RKO (cell line): ENCODE measurements around the gene ERCC6.

Experiments used
- DNase-seq: peaks from one replicate; pipeline ENCODE4 v3.0.0-alpha.2; 2016; ENCODE audit warnings: low spot score

Gene ERCC6

DNA sequence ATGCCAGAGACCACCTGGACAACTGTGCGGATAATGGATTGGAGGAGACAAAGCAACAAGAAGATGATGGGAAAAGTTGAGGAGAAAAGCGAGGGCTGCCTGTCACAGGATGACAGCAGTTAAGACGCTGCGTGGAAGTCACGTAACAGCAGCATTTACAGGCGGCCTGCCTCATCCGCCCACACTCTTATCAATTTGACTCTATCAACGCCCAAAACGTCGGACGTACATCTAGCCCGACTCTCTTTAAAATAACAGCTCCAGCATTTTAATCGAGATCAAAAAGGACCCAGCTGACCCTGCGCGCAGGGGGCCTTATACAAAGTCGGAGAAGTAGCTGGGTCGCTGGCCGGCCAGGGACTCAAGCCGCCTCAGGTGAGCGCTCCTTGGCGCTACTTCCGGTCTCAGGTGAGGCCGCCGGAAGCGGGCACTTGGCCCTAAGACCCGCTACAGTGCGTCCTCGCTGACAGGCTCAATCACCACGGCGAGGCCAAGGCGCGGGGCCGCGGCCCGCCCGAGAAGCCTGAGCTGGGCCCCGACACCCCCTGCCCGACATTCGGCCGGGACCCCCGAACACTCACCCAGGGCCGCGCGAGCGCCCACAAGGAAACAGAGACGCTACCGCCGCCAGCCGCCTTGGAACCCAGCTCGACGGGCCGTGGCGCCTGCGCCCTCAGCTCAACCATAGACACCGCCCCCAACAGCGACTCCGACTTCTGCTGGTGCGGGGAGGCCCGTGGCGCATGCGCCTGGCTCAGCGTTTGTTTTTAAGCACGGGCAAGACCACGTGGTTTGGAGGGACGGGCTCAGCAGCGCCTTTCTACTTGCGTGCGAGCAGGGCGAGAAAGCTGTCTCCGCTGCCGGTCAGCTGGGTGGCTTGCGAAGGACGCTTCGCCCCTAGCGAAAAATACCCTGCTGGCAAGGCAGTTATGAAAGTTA is at the start of gene ERCC6:
TSS of gene ERCC6 (minus strand) at position 741 of the 939 bp plus-strand sequence.
- DNase-seq: peak; percentile 98

DNA sequence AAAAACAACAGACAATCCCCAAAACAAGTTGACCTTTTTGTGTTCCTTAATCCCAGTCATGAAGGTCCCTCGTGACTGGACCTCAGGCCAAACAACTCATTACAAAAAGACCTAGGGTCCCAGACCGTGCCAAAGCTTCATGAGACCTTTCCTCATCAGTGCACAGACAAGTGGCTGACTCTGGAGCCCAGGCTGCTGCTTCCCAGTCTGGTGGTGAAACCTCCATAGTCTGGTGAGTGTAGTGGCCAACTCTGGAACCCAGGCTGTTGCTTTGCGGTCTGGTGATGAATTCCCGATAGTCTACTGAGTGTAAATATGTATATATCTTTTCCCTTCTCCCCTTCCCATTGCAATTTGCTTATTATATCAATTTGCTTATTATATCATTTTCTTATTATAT is 49.1 kb upstream of the ERCC6 start:
- no peak for DNase-seq

DNA sequence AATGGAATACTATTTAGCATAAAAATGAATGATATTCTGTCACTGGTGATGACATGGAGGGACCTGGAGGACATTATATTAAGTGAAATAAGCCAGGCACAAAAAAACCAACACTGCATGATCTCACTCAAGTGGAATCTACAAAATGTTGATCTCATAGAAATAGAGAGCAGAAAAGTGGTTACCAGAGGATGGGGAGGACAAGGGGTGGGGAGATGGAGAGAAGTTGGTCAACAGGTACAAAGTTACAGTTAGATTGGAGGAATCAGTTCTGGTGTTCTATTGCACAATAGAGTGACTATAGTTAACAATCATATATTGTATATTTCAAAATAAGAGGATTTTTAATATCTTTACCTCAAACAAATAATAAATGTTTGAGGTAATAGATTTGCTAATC is 46.5 kb upstream of the ERCC6 start:
- DNase-seq: no peak

DNA sequence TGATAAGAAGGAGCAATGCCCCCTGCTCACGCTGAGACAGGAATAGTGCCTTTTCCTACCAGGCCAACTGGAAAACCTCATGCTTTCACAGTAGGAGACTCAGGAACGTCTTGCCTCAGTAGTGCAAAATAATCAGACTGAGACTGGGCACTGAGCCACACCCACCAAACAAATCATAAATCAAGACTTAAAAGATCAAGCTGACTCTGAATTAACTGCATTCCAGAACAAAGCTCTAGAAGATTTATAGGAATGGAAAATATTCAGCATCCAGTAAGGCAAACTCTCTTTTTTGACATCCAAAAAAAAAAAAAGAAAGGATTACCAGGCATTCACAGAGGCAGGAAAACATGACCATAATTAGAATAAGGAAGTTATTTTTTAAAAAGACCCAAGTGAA is 40.7 kb upstream of the ERCC6 start:
- DNase-seq: no peak

DNA sequence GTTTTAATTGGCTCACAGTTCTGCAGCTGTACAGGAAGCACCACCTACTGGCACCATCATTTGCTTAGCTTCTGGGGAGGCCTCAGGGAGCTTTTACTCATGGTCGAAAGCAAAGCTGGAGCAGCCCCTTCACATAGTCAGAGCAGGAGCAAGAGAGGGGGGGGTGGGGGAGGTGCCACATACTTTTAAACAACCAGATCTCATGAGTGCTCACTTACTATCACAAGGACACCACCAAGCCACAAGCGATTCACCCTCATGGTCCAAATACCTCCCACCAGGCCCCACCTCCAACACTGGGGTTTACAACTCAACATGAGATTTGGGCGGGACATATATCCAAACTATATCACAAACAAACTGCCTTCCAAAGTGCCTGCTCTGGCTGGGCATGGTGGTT is 39.5 kb upstream of the ERCC6 start:
- DNase-seq: no peak

DNA sequence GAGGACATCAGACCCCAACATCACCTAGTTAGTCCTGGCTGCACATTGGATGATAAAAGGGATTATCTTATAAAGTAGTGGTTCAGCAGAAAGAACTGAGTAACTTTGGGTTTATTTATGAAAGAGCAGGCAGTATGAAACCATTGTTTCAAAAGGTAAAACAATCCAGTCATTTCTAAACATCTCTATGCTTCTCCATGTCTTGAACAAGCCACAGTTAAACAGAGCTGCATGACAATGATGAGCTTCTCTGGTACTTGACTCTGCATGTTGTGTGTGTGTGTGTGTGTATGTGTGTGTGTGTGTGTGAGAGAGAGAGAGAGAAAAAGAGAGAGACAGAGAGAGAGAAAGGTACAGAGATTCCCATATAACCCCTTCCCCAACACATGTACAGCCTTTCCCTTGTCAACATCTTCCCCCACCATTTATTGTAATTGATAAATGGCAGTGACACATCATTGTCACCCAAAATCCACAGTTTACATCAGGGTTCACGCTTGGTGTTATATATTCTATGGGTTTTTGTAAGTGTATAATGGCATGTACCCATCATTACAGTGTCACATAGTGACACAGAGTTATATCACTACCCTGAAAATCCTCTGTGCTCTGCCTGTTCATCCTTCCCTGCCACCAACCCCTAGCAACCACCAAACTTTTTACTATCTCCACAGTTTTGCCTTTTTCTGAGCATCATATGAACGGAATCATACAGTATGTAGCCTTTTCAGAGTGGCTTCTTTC is 38.4 kb upstream of the ERCC6 start:
- no peak for DNase-seq

DNA sequence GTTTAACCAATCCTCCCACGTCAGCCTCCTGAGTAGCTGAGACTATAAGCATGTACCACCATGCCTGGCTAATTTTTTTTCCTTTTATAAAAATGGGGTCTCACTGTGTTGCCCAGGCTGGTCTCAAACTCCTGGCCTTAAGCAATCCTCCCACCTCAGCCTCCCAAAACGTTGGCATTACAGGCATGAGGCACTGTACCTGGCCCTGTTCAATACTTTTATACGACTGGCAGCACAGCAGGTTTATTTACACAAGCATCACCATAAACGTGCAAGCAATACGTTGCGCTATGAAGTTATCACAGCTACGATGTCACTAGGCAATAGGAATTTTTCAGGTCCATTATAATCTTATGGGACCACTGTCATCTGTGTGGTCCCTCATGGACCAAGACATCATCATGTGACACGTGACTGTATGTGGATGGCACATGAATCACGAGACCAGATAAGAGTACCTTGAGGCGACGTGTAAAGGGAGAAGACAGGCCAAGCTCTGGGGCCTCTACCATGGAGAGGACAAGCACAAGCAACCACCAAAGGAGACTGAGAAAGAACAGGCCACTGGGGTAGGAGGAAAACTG is 36.7 kb upstream of the ERCC6 start:
- no peak for DNase-seq

DNA sequence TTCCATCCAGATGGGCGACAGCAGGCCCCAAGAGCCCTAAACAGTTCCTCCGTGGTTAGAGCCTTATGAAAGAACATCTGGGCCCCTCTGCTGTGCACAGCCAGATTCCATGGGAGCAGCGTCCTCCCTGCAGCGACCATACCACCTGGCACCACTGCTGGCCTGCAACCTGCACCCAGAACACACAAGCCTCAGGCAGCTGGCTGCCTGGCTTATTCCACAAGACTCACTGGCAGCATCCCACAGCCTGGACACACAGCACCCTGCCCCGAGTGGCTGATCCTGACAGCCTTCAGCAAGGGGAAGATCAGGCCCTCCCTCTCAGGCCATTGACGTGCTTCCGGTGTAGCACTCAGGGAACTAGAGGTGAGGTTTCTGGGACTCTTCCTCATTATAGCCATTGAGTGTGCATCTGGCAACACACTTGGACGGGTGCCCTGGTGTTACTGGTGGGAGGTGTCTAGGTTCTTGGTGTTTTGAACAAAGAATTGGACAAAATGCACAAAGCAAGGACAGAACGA is 33.7 kb upstream of the ERCC6 start:
- no peak for DNase-seq

DNA sequence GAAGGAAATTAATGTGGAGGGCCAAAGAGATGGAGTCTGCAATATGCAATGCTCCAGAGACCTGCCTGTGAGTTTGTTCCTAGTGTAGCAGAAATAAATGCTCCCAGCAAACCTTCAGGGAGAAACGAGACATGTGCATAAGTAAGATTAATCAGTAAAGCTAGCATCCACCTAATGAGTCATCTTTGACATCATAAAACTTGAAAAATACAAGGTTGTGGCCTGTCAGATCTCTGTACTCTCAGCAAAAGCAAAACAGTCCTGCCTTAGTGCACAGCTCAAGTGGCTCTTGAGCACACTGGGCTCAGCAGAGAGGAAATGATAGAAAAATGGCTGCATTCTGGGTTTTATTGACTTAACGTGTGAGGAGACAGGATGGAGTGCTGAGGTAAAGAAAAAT is 32.5 kb upstream of the ERCC6 start:
- DNase-seq: no peak

DNA sequence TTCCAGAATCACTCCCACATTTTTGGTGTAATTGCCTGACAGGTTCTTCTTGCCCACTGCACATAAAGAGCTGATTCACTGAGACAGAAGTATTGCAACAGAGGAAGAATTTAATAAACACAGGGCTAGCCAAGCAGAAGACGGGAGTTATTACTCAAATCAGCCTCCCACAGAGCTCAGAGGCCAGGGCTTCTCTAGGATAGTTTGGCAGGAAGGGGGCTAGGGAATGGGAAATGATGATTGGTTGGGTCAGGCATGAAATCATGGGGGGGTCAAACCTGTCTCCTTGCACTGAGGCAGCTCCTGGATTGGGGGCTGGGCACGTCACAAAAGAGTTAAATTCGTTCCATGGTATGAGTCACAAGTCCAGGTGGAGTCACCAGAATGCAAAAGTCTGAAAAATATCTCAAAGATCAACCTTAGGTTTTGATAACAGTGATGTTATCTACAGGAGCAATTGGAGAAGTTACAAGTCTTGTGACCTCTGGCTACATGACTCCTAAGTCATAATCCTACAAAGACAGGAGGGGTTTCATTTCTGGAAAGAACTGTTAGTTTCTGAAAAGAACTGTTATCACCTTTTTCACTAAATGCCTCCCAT is 30.2 kb upstream of the ERCC6 start:
- DNase-seq: no peak

DNA sequence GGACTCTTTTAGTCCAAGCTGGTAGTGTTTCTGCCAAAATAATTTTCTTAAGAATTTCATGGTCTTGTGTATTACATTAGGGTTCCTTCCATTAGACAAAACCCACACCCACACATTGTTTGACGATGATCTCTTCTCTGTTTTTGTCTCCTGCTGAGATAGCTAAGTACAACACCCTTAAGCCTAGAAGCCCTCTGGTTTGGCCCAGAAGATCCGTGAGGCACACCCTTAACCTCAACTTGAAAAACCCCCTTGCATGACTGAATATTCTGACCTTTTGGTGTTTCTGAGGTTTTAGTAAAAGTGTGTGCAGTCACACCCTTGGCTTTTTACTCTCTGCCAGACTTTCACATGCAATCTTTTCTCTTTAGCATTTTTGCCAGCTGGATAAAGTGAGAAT is 29.3 kb upstream of the ERCC6 start:
- no peak for DNase-seq

DNA sequence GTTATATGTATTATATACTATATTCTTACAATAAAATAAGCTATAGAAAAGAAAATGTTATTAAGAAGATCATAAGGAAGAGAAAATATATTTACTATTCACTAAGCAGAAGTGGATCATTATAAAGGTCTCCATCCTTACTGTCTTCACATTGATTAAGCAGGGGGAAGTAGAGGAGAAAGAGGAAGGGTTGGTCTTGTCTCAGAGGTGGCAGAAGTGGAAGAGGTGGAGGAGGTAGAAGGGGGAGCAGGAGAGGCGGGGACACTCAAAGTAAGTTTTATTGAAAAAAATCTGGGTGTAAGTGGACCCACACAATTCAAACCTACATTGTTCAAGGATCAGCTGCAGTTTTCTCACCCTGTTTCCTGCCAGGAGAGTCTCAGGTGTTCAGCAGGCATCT is 28.9 kb upstream of the ERCC6 start:
- no peak for DNase-seq

DNA sequence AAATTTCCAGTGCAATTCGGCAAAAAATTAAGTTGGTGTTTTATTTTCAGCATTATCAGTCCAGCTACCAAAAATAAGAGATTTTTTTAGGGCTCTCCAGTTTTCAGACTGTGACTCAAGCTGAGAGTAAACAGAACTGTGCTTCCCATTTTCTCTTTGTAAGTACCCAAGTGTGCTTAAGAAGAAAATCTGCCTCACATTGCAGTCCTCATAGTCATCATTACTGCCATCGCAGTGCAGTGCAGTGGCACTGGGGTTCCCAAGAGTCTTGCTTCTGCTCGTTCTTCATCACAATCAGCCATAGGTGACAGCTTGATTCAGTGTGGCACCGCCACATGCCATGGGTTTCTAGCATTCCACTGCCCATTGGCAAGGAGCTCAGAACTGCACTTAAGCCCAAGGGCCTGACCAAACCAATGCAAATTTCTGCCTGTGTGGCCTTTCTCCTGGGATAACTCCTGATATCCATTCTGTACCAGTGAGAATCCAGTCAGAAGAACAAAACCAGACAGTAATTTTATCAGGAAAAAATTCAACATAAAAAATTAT is 25.6 kb upstream of the ERCC6 start:
- DNase-seq: no peak

DNA sequence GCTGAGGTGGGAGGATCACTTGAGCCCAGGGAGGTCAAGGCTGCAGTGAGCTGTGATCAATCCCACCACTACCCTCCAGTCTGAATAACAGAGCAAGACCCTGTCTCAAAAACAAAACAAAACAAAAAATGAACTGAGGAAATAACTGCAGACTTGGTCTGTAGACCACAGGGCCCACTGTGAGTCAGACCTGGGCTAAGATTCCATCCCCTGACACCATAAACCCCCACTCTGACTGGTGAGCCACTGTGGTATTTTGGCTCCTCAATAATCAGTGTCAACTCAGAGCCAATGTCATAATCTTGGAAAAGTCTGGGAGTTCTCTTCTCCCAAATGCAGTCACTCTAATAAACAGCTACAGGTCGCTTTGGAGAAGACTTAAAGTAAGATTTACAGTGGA is 24.0 kb upstream of the ERCC6 start:
- no peak for DNase-seq

DNA sequence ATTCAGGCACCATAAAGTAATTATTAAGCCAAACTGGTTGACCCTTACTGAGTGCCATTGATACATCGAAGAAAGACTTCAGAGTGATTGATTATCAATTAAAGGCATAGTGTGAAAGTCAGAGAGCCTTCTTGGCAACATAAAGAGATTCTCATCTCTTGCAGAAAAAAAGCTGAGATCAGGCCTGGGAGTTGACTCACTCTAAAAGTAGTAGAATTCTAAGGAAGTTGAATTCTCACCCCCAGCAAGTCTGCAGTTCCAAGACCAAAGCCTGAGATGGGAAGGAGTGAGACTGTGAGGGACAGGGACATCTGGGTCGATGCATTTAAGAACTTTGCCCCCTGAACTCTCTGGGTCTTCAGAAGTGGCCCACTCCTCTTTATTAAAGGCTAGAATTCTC is 21.6 kb upstream of the ERCC6 start:
- no peak for DNase-seq

DNA sequence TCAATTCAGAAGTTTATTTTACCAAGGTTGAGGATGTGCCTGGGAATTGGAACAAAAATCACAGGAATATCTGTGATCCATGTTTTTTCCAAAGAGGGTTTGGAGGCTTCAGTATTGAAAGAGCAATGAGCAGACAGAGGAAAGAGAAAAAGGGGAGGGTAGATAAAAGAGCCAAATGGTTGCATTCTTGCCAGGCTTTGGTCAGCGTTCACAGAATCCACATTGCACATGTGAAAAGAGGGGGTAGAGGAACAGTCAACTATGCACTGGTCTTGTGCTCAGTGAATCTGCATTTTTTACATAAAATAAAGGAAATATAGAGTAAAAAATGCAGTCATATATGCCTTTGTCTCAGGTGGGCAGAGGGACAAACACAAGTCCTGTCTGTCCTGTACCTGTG is 20.6 kb upstream of the ERCC6 start:
- DNase-seq: no peak

DNA sequence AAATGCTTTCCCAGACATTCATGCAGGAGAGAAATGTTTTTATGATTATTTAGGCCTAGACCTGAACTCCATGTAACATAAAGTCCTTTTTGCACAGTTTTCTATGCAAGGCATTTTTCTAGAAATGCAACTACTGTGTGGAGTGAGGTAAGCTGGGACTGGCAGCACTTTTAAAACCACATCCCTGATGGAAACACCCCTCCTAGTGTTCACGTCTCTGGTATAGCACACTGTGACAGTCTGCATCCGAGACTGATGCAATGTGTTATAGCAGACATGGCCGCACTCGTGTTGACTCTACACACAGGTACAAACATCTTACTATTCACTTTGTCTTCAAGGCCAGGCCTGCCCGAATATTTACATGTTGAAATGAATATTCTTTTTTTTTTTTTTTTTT is 19.3 kb upstream of the ERCC6 start:
- DNase-seq: no peak

DNA sequence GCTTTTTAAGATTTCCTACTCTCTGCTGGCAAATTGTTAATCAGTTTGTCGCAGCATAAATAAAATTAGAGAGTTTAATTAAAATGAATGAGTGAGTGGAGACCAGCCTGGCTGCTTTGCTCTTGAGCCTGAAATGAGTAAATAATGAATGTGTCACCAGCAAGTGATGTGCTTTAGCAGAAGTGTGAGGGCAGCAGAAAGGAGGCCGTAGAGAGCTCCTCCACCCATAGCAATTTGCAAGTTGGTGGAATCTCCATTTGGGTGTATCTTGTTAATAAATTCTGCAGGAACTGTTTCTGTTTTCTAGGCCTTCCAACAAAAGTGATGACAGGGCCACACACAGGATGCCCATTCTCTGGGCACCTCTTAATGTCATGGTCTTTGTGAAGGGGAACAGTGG is 18.8 kb upstream of the ERCC6 start:
- DNase-seq: no peak

DNA sequence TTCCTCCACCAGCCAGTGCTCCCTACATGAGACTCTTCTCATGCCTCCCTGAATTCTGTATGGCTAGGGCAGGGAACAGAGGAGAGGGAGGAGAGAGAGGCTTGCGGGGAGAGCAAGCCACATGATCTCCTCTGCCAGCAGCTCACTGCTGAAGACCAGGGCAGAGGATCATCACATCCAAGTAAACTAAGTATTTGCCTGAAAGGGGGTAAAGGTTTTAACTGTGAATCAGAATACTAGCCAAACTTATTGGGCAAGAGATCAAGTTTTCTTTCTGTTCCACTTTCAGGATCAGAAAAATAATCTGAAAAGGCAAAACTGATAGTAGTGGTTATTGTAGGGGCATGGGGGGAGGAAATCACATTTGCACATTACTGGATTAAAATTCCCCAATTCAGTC is 17.8 kb upstream of the ERCC6 start:
- DNase-seq: no peak

DNA sequence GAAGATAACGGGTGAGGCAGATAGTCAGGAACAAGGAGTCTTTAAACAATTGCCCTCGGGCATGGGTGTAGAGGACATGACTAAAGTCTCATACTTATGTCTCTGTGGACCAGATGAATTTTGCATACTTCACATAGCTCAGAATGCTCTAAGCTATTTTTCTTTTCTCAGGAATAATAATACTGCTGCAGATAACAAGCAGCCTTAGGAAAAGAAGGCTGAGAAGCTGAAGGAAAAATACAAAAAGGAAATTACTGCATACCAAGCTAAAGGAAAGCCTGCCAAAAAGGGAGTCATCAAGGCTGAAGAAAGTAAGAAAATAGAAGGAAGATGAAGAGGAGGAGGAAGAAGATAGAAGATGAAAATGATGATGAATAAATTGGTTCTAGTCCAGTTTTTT is 13.4 kb upstream of the ERCC6 start:
- DNase-seq: no peak

DNA sequence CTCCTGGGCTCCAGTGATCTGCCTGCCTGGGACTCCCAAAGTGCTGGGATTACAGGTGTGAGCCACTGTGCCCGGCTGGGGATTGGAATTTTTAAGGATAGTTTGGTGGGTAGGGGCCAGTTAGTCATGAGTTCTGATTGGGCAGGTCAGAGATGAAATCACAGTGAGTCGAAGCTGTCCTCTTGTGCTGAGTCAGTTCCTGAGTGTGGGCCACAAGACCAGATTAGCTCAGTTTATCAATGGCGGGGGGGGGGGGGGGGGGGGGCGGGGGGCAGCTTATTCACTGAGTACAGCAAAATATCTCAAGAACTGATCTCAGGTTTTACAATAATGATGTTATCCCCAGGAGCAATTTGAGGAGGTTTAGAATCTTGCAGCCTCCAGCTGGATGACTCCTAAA is 11.6 kb upstream of the ERCC6 start:
- peak; percentile 77 for DNase-seq
